Neural progenitor cell (in vitro differentiated cells): ENCODE measurements around the gene CHRNG. TPM values are rescaled to one million over a fixed set of nuclear protein-coding genes. Genes with fewer than 3 reads are reported as not detected.

Experiments used
- DNase-seq: peaks from one replicate; pipeline ENCODE4 v3.0.0-alpha.2; 2016; ENCODE audit warnings: low spot score
- H2AFZ ChIP-seq: fragments of 200-600 bp; sonication (generic); replicated peaks from 2 replicates; pipeline ENCODE4 v1.6.1; 2016; ENCODE audit warnings: antibody characterized with exemption
- H3F3A ChIP-seq: fragments of 200-600 bp; sonication (generic); 2 replicates; pipeline ENCODE4 v1.6.1; 2016; ENCODE audit warnings: antibody characterized with exemption, low read depth
- H3K27ac ChIP-seq: fragments of 200-600 bp; sonication (generic); 2 replicates; pipeline ENCODE4 v1.5.1; 2016; ENCODE audit warnings: mild to moderate bottlenecking
- H3K27me3 ChIP-seq: fragments of 200-600 bp; sonication (generic); 2 replicates; pipeline ENCODE4 v1.6.1; 2016; ENCODE audit warnings: mild to moderate bottlenecking, moderate library complexity
- H3K36me3 ChIP-seq: fragments of 200-600 bp; sonication (generic); 2 replicates; pipeline ENCODE4 v1.5.1; 2016
- H3K4me1 ChIP-seq: fragments of 200-600 bp; sonication (generic); 2 replicates; pipeline ENCODE4 v1.6.1; 2016; ENCODE audit warnings: mixed run types
- H3K4me2 ChIP-seq: fragments of 200-600 bp; sonication (generic); 2 replicates; pipeline ENCODE4 v1.6.1; 2016
- H3K4me3 ChIP-seq: fragments of 200-600 bp; sonication (generic); 2 replicates; pipeline ENCODE4 v1.5.1; 2016
- H3K79me2 ChIP-seq: fragments of 200-600 bp; sonication (generic); 2 replicates; pipeline ENCODE4 v1.6.1; 2016; ENCODE audit warnings: low read depth
- H3K9ac ChIP-seq: fragments of 200-600 bp; sonication (generic); 2 replicates; pipeline ENCODE4 v1.6.1; 2016
- H3K9me3 ChIP-seq: fragments of 200-600 bp; sonication (generic); 2 replicates; pipeline ENCODE4 v1.5.1; 2016; ENCODE audit warnings: low read depth
- H4K20me1 ChIP-seq: fragments of 200-600 bp; sonication (generic); 2 replicates; pipeline ENCODE4 v1.6.1; 2016; ENCODE audit warnings: low read depth
- H3K27ac Mint-ChIP-seq: 3 replicates; pipeline ENCODE4 v1.8.0; 2021; ENCODE audit warnings: mixed read lengths
- H3K27me3 Mint-ChIP-seq: 2 replicates; pipeline ENCODE4 v1.8.0; 2022; ENCODE audit warnings: low read depth, mild to moderate bottlenecking, inconsistent platforms, moderate library complexity, mixed read lengths; ENCODE audit not compliant: insufficient read depth
- H3K36me3 Mint-ChIP-seq: 3 replicates; pipeline ENCODE4 v1.8.0; 2021; ENCODE audit warnings: mixed read lengths
- H3K4me1 Mint-ChIP-seq: 3 replicates; pipeline ENCODE4 v1.8.0; 2021; ENCODE audit warnings: mixed read lengths
- H3K4me3 Mint-ChIP-seq: 3 replicates; pipeline ENCODE4 v1.8.0; 2021; ENCODE audit warnings: mild to moderate bottlenecking, moderate library complexity, mixed read lengths
- H3K9me3 Mint-ChIP-seq: 3 replicates; pipeline ENCODE4 v1.8.0; 2020; ENCODE audit warnings: mixed read lengths
- CTCF ChIP-seq: fragments of 200-600 bp; sonication (generic); IDR thresholded peaks from 2 replicates; pipeline ENCODE4 v1.5.1; 2017; ENCODE audit warnings: antibody characterized with exemption, mild to moderate bottlenecking
- EZH2 ChIP-seq: fragments of 200-600 bp; sonication (generic); IDR thresholded peaks from 2 replicates; pipeline ENCODE4 v1.6.1; 2017; ENCODE audit warnings: antibody characterized with exemption, mild to moderate bottlenecking, moderate library complexity
- EZH2phosphoT487 ChIP-seq: fragments of 200-600 bp; sonication (generic); IDR thresholded peaks from 2 replicates; pipeline ENCODE4 v1.6.1; 2017; ENCODE audit warnings: antibody characterized with exemption
- total RNA-seq: library from RNA; depleted of rRNA; stranded (reverse); fragments of >200 nt; gene quantifications from 2 replicates; pipeline ENCODE4 v1.2.3, GENCODE V29; 2015; ENCODE audit warnings: low replicate concordance

CHRNG gene
- total RNA-seq = not detected in 2 replicates

GRCh38 chr2:232539298-232540231 is at the start of gene CHRNG:
CHRNG (plus strand) TSS chr2:232539692; CDS start chr2:232539748, 56 bp downstream.
- no peak within 1 kb of the TSS for H3K4me3 ChIP-seq
- no peaks in the 10 kb centered on the region for H3K36me3 ChIP-seq
- Mint-ChIP-seq H3K27me3 (no peaks in the 10 kb centered on the region), H3K9me3 (no peaks in the 10 kb centered on the region), H3K36me3 (no peaks in the 10 kb centered on the region), H3K4me1 (peaks cover 16% of the 10 kb centered on the region), H3K27ac (no peak within 1 kb of the TSS), H3K4me3 (no peak within 1 kb of the TSS)
- no peaks in the 10 kb centered on the region for H3K27me3 ChIP-seq
- peaks cover 3% of the 10 kb centered on the region for H3F3A ChIP-seq
- no peaks in the 10 kb centered on the region for H3K9me3 ChIP-seq
- H4K20me1 ChIP-seq = no peaks in the 10 kb centered on the region
- H3K4me2 ChIP-seq = peak within 1 kb of the TSS; percentile 27
- no peak within 1 kb of the TSS for H3K9ac ChIP-seq
- H3K4me1 ChIP-seq = peaks cover 8% of the 10 kb centered on the region
- TF ChIP-seq EZH2 = no peak
- H3K27ac ChIP-seq = no peak within 1 kb of the TSS
- H3K79me2 ChIP-seq = no peaks in the 10 kb centered on the region
- peak; percentile 28 for DNase-seq
- H2AFZ ChIP-seq = no peak within 1 kb of the TSS

GRCh38 chr2:232490221-232491138 is 49.0 kb upstream of the CHRNG start:
- Mint-ChIP-seq H3K9me3 (no peaks in the 10 kb centered on the region), H3K4me3 (no peak overlapping the region), H3K4me1 (peaks cover 13% of the 10 kb centered on the region), H3K36me3 (no peaks in the 10 kb centered on the region), H3K27ac (no peak overlapping the region), H3K27me3 (peaks cover 35% of the 10 kb centered on the region)
- no peak for DNase-seq
- H3K9me3 ChIP-seq = no peaks in the 10 kb centered on the region
- no peak overlapping the region for H3K9ac ChIP-seq
- no peak overlapping the region for H2AFZ ChIP-seq
- peaks cover 51% of the 10 kb centered on the region for H3K27me3 ChIP-seq
- peaks cover 18% of the 10 kb centered on the region for H3F3A ChIP-seq
- H3K4me3 ChIP-seq = no peak overlapping the region
- TF ChIP-seq CTCF = no peak
- TF ChIP-seq EZH2phosphoT487 = no peak
- TF ChIP-seq EZH2 = no peak
- peaks cover 35% of the 10 kb centered on the region for H4K20me1 ChIP-seq
- peaks cover 42% of the 10 kb centered on the region for H3K4me1 ChIP-seq
- no peak overlapping the region for H3K27ac ChIP-seq
- no peaks in the 10 kb centered on the region for H3K36me3 ChIP-seq
- no peaks in the 10 kb centered on the region for H3K79me2 ChIP-seq
- H3K4me2 ChIP-seq = no peak overlapping the region

GRCh38 chr2:232491139-232491780 is 48.2 kb upstream of the CHRNG start:
- DNase-seq = no peak
- no peak overlapping the region for H3K4me3 ChIP-seq
- peaks cover 37% of the 10 kb centered on the region for H3K4me1 ChIP-seq
- no peaks in the 10 kb centered on the region for H3K9me3 Mint-ChIP-seq
- no peaks in the 10 kb centered on the region for H3K79me2 ChIP-seq
- H2AFZ ChIP-seq = no peak overlapping the region
- peaks cover 43% of the 10 kb centered on the region for H3K27me3 ChIP-seq
- H3K4me3 Mint-ChIP-seq = peak overlapping the region; percentile 19
- no peak overlapping the region for H3K9ac ChIP-seq
- H3K27me3 Mint-ChIP-seq = peaks cover 31% of the 10 kb centered on the region
- TF ChIP-seq EZH2 = no peak
- TF ChIP-seq CTCF = no peak
- TF ChIP-seq EZH2phosphoT487 = no peak
- H3K27ac ChIP-seq = no peak overlapping the region
- no peaks in the 10 kb centered on the region for H3K36me3 ChIP-seq
- no peak overlapping the region for H3K4me2 ChIP-seq
- H3K36me3 Mint-ChIP-seq = no peaks in the 10 kb centered on the region
- H4K20me1 ChIP-seq = peaks cover 27% of the 10 kb centered on the region
- no peaks in the 10 kb centered on the region for H3K9me3 ChIP-seq
- H3K4me1 Mint-ChIP-seq = peaks cover 13% of the 10 kb centered on the region
- H3F3A ChIP-seq = peaks cover 18% of the 10 kb centered on the region
- no peak overlapping the region for H3K27ac Mint-ChIP-seq
